ENCODE data around the gene DOCK2.

GRCh38 chr5:169921384-169921783 lies 284.3 kb downstream of the DOCK2 start:
- TF ChIP-seq EZH2 (IDR thresholded peaks at IDR 0.05; ENCODE audit: borderline replicate concordance, insufficient read depth, low read depth, low read length, poor library complexity, severe bottlenecking): no peak
- no peak for TF ChIP-seq CTCF (IDR thresholded peaks at IDR 0.05)
